ENCODE measurements around the gene PRMT7.

The PRMT7 gene

DNA sequence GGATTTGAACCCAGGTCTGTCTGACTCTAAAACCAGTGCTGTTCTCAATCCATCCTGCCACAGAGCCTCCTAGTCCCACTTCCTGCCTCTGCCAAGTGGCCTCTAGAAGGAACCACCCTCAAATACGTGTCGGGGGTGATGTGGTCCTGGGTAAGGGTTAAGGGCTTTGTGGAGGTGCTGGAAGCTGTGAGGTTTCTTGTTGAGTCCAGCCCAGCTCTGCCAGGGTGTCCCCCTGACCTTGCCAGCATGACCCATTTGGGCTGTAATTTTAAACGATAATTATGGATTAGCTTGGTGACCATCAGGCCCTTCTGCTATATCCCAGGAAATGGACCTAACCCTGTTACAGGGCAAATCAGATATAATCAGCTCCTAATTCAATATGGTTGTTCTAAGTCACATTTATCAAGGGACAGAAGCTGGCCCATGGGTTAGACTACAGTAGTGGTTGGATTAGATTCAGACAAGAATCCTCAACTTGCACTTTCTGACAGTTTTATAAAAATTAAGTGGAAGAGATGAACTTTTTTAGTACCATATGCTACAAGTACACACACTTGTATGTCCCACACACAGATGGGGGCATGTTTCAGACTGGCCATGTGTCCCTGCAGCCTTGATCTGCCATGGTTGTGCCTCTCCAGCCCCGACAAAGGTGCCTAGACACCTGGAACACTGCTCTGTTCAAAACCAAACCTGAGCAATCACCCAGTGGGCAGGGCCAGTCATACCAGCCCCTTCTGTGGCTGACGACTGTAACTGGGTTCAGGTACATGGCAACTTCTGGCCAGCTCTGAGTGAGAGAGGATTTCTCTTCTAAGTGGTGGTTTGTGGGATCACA, 89.5 kb downstream of the PRMT7 start:
- DNase-seq: no peak

DNA sequence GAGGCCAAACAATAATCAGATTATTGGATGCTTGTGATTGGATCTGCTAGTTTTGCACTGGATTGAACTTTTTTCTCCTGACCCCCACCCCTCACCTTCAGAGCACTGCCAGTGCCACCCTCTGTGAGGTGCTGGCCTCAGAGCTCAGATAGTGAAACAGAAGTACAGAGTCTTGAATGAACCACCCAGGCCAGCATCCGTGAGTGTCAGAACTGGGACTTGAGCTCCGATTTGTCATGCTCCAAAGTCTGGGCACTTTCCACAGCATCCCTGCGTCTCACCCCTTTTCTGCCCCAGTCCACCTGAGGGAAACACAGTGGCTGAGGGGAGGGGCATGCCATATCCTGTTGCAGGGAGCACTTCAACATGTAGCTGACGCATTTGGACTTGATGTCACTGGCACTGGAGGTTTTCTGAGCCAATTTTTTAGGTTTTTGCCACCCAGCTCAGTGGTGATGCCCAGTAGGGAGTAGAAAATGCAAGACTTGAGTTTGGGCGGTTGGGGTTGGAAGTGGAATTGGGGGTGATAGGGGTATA, 90.2 kb downstream of the PRMT7 start:
- no peak for DNase-seq

DNA sequence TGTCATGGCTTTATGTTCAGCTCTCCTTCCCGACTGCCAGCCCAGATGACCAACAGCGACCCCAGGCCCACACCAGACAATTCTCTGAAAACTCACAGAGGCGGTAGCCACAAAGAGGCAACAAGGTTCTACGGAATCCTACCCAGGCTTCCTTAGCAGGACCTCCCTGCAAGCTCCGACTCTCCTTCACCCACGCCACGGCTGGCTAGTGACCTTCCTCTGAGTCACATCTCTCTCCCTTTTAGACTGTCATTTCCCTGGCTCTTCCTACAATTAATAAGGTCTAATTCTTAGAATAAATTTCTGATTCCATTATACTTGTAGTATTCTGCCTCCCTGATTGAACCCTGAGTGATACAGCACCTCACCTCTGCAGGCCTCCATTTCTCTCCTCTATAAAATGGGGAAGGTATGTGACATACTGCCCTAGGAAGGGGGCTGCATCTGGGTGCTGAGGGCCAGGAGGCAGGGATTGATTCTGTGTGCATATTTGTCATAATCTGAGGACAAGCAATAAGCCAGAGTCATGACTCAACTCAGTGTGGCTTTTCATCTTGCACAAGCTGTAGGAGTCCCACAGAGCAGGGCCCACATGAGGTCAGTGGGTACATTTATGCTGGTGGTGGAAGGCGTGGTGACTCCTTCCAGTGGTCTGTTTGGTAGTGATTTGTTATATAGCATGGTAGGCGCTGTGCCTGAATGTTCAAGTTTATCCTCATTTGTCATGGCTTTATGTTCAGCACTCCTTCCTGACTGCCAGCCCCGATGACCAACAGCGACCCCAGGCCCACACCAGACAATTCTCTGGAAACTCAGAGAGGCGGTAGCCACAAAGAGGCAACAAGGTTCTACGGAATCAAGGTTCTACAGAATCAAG, 91.3 kb downstream of the PRMT7 start:
- DNase-seq: no peak

GRCh38 chr16:68402748-68403040, 91.9 kb downstream of the PRMT7 start:
- DNase-seq: no peak

DNA sequence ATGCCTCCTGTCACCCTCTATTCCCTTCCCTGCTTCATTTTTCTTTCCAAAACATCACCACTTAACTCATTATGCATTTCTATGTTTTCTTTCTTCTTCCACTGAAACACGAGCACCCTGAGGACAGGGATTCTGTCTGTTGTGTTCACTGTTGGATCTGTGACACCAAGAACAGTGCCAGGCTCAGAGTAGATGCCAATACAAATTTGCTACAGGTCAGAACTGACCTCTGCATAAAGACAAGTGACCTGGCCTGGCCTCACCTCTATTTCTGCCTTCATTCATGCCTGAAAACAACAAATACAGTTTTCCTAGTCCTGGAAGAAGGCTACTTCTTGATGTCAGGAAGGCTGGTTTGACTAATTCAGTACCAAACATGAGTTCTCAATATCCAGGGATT, 92.4 kb downstream of the PRMT7 start:
- DNase-seq: no peak

DNA sequence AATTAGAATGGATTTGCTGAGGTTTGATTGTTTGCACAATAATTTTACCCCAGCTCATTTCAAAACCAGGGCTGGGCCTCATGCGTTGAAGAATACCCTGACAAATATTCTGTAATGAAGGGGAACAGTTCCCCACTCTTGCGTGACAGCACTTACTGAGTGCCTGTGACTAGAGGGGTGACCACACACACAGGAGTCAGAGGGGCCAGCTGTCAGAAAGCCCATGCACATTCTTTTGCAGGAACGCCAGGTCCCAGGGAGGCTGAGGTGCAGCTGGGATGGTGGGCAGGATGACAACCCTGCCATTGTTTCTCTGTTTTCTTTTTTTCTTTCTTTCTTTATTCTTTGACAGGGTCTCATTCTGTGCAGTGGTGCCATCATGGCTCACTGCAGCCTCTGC, 92.9 kb downstream of the PRMT7 start:
- DNase-seq: no peak

DNA sequence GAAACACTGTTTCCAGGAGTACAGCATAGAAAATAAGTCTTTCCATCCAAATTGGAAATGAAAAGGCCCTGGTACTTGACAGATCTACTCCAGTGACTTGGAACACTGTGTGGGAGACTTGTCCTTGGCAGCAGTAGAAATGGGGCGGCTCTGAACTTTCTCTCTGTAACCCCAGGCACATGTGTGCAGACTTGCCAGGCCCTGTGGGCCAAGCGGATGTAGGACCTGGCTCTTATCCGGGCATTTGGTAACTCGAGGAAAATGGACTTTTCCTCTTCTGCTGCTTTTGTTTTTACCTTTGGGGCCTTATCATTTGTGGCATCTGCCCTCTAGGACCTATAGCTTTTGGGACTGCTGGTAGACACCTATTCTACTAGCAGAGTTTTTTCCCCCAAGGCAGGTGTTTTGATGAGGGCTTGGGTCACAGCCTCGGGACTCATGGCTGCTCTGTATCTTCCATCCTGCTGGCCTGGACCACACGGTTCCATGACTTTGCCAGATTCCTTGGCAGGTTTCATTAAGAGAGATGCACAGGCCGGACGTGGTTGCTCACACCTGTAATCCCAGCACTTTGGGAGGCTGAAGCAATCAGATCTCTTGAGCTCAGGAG, 94.0 kb downstream of the PRMT7 start:
- no peak for DNase-seq

GRCh38 chr16:68406458-68407152, 95.8 kb downstream of the PRMT7 start:
- no peak for DNase-seq
